SK-MEL-5 (cell line): Measurements from ENCODE around the gene ROBO3. TPM values are rescaled to one million over a fixed set of nuclear protein-coding genes. Genes with fewer than 3 reads are reported as not detected.

ENCODE experiments used
- DNase-seq: peaks from one replicate; pipeline ENCODE4 v3.0.0-alpha.2; 2016; ENCODE audit warnings: low read depth, low spot score
- in situ Hi-C: cut with HindIII; loops from 2 replicates; pipeline ENCODE4 v1.10.0; 2016; ENCODE audit warnings: low sequenced_read_pairs, high pct_unique_total_duplicates, low pct_unique_long_range_greater_than_20kb
- polyA plus RNA-seq, 2 experiments: library from polyadenylated mRNA; depleted of rRNA; stranded (reverse); fragments of >200 nt; gene quantifications; 2 replicates each; pipeline ENCODE4 v1.2.3, GENCODE V29; 2015
- total RNA-seq: library from RNA; depleted of rRNA; stranded (reverse); fragments of >200 nt; shearing (Covaris generic); gene quantifications from 2 replicates; pipeline ENCODE4 v1.2.3, GENCODE V29; 2014; rRNA removed

The ROBO3 gene
- 3.0 and 3.2 TPM in 2 replicates for total RNA-seq
- polyA plus RNA-seq (2015; cell fraction: cytosol; rRNA removed), result 6.3 and 7.7 TPM in 2 replicates
- polyA plus RNA-seq (2015; cell fraction: nucleus; rRNA removed), result 119 and 146 TPM in 2 replicates

GRCh38 chr11:124865181-124865901 lies at the start of gene ROBO3:
TSS of gene ROBO3 (plus strand) at chr11:124865432. CDS start at chr11:124865578, 146 bp downstream.
- in situ Hi-C loops, result no loop called here

GRCh38 chr11:124817036-124817435 lies 48.2 kb upstream of the ROBO3 start:
- in situ Hi-C loops, result no loop called here
- DNase-seq, result no peak

More at GRCh38 chr11:124865181-124865901, at the start of gene ROBO3:
- DNase-seq, result no peak

GRCh38 chr11:124821995-124822730 lies 43.1 kb upstream of the ROBO3 start:
- in situ Hi-C loops, result no loop called here
- DNase-seq, result no peak

DNA sequence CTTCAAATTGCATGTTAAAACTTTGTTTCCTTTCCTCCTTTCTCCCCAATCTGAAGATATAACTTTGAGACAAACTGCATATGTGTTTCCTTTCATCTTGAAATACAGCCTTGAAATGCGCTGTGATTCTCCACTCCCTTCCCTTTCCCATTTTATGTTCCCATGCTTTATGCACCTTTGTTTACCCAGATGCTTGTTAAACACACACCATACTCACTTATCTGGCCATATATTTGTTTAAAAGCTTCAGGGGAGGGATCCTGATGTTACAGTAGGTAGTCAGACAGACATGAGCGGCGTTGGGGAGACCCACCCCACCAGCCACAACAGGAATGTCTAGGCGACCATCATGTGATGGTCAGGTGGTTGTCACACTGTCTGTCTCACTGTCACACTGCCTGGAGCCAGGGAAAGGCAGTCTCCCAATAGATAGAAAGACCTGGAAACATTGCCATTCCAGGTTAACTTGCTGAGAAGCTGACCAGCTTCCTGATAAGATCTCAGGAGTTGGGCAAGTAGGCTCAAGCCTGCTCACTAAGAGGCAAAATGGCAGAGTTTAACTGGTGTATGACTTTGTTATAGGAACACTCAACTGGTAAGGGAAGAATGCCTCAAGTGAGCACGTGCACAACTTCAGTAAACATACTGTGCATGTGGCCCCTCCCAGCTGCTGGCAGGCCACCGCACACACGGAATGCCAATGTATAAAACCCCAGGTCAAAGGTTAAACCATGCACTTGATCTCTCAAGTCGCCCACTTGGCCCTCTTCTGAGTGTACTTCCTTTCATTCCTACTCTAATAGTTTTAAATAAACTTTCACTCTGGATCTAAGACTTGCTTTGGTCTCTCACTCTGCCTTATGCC lies 41.5 kb upstream of the ROBO3 start:
- DNase-seq, result no peak
- in situ Hi-C loops, result no loop called here

GRCh38 chr11:124825876-124826275 lies 39.4 kb upstream of the ROBO3 start:
- DNase-seq, result no peak
- in situ Hi-C loops, result no loop called here

GRCh38 chr11:124829986-124830385 lies 35.2 kb upstream of the ROBO3 start:
- in situ Hi-C loops, result no loop called here
- DNase-seq, result no peak

GRCh38 chr11:124830749-124831148 lies 34.5 kb upstream of the ROBO3 start:
- DNase-seq, result no peak
- in situ Hi-C loops, result no loop called here

GRCh38 chr11:124831897-124832296 lies 33.3 kb upstream of the ROBO3 start:
- in situ Hi-C loops, result no loop called here
- DNase-seq, result no peak

GRCh38 chr11:124832571-124832970 lies 32.7 kb upstream of the ROBO3 start:
- in situ Hi-C loops, result no loop called here
- DNase-seq, result no peak

DNA sequence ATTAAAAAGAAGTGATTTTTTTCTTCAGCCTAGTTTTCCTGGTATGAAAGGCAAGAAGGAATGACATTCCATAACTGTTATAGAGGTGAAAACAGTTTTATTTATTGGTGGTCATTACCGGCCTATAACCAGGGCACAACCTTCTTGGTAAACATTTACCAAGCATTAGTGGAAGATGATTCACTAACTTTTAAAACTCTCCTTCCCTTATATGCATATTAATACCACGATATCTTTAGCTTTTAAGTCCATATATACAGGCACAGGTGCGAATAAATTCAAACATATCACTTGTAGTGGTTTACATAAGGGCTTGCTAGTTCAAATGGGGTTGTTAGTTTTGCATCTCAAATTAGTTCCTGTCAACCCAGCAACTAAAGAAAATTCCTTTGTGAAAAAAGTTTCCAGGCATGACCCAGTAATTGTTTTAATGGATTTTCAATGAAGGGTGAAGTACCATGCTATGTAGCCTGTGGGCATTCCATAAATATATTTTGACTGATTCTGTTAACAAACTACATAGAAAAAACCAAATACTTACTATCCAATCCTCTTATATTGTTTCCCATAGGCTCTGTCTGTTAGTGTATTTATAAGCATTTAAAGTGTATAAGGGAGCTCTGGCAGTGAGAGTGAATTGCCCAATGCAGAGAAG lies 30.6 kb upstream of the ROBO3 start:
- DNase-seq, result no peak
- in situ Hi-C loops, result no loop called here

DNA sequence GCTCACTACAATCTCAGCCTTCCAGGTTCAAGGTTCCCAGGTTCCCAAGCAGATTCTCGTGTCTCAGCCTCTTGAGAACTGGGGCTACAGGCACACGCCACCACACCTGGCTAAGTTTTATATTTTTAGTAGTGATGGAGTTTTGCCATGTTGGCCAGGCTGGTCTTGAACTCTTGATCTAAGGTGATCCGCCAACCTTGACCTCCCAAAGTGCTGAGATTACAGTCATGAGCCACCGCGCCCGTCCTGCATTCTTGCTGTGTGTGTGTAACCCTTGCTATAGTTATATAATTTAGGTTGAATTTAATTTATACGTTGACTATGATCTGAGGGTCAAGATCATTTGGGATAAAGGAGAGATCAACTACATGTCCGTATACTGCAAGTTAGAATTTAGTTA lies 29.3 kb upstream of the ROBO3 start:
- in situ Hi-C loops, result no loop called here

DNA sequence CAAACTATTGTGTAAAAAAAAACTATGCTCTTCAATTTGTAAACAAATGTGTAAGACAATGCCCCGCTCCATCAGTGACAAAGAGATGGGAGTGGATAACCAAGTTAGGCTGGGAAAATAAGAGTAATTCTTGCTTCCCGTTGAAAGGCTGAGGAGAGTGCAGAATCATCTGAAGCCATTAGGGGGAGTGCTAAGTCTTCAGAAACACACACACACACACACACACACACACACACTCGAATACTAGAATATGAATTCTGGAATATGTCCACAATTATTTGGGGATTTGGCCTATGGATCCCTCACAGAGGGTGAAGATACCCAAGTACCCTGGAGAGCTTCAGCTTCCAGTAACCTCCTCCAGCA lies 27.8 kb upstream of the ROBO3 start:
- in situ Hi-C loops, result no loop called here
- peak; percentile 80 for DNase-seq

More for the DNA sequence above, 29.3 kb upstream of the ROBO3 start:
- no peak for DNase-seq

DNA sequence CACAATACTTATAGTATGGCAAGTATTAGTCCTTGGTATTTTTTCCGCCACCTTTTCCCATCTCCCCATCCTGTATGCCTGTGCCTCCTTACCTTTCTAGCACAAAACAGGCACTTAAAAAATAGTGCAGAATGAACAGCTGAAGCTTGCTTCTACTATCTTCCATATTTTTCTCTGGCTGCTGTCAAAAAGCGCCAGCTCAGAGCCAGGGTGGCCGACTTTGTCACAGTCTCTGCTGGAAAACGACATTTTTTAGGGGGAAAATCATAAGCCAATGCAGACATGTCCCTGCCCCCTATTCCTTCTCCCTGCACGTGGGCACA lies 26.5 kb upstream of the ROBO3 start:
- in situ Hi-C loops, result no loop called here
- no peak for DNase-seq

DNA sequence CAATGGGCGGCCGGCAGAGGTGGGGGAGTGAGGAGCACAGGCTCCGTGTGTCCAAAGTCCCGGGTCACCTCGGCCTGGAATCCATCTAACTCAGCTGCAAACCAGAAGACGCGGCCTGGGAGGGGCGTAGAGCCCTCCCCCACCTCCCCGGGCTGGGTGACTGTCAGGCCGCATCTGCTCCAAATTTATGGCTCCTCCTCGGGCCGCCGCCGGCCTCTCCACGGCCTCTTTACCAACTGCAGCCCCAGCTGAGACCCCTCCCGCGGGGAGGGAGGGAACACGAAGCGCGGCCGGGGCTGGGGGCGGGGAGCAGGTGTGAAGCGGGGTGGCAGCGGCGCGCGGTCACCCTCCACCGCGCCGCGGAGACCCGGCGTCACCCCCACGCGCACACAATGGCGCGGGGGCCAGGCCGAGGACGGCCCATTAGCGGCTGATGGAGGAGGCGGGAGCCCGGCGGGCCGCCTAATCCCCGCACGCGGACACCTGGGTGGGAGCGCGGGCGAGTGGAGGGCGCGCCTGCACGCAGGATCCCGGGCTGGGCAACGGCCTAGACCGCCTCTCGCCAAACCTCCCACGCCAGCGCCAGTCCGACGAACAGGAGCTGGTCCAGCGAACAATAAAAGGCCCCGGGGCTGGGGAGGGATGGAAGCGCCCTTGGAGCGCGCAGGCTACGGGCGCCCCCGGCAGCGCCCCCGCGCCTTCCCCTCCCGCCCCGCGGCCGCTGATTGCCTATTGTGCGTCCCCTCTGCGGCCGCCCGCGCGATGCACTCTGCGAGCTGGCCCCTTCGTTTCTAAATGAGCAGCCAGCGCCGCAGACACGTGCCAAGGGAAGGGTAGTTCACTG lies 25.9 kb upstream of the ROBO3 start:
- in situ Hi-C loops, result no loop called here
- no peak for DNase-seq

- no peak for DNase-seq
- in situ Hi-C loops, result no loop called here
Measured at GRCh38 chr11:124839972-124840621, 25.1 kb upstream of the ROBO3 start.

- in situ Hi-C loops, result no loop called here
- no peak for DNase-seq
Measured at GRCh38 chr11:124840666-124841065, 24.6 kb upstream of the ROBO3 start.
